ELR (cell line): ENCODE data around the gene MAML2.

Source experiments
- DNase-seq: peaks from one replicate; pipeline ENCODE4 v3.0.0-alpha.2; 2015; ENCODE audit warnings: low read depth

Gene MAML2

GRCh38 chr11:96207459-96208449 is 135.2 kb downstream of the MAML2 start:
- DNase-seq = peak; percentile 67

- no peak for DNase-seq
Measured at GRCh38 chr11:96206955-96207354, 136.0 kb downstream of the MAML2 start.

DNA sequence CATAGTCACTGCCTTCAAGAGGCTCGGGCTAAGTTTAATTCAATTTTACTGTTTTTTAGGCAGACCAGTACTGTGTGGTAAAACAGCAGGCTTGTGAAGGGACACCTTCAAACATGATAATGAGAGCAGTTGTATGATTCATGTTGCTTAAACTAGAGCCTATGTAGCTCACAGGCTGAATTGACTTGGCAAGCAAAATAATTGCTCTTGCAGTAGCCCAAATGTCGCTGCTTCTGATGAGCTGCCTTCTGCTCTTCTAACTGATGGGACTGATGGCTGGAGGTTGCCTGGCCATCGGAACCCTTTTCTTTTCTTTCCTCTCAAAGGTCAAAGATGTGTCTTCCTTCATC is 137.6 kb downstream of the MAML2 start:
- no peak for DNase-seq

GRCh38 chr11:96204721-96205459 is 138.1 kb downstream of the MAML2 start:
- DNase-seq = no peak

DNA sequence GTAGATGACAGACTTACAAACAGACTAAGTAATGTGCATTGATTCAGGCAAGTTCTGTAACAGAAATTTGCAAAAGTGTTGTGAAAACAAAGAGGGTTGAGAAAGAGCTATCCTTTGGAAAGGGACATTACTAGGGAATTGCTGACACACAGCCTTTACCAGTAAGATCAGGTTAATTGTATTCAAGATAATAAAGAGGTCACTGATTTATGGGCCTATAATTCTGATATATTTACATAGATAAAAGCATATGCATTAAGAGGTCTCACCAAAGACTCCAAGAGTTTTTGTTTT is 138.7 kb downstream of the MAML2 start:
- DNase-seq = no peak

- DNase-seq = no peak
Measured at GRCh38 chr11:96203567-96204365, 139.2 kb downstream of the MAML2 start.

DNA sequence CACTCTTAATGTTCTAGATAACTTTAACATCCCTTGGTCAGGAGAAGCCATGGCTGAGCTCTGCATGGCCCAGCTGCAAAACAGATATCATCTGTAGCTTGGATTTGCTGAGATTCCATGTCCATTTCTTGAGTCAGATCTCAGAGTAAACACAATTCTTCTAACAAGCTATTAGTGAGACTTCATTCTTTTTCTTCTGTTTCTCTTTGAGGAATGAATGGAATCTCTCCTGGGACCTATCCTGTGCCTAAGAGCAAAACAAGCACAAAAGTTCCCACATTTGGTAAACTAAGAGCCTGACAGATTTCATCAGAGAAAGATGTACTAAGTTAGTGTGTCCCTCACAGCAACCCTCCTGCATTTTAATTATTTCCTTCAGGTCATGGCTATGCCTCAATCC is 142.8 kb downstream of the MAML2 start:
- peak; percentile 35 for DNase-seq

GRCh38 chr11:96199563-96200025 is 143.4 kb downstream of the MAML2 start:
- no peak for DNase-seq

DNA sequence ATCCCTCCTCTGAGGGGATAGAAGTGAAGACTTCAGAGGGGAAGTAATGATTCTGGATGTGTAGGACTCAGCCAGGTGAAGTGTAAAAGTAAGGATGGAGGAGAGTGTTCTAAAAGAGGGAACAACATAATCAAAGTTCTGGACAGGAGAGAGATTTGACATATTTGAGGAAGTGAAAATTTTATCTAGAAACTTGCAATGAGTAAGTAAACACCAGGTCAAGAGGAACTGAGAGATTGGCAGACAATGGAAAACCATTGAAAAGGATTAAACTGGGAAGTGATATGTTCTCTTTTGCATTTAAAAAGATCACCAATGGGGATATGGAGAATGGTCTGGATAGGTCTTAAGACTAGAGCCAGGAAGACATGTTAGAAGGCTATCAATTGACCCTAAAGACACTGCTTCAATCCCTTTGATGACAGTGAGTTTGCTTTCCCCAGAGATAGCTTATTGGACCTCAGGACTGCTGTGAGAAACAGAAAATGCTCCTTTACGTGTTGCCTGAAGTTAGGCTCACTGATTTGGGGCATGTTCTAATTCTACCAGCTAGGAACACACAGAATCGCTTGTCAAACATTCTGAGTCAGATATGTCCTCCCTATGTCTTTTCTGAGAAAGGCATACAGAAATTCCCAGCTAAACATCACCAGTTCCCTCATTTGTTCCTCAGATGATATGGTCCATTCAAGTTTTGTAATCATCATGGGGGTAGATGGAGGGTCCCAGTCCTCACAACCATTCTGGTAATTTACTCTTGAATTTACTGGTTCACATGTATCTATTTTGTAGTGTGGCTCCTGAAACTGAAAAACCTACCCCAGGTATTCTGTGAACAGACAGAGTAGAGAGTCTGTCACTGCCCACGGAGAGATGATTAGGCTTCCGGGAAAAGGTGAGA is 144.9 kb downstream of the MAML2 start:
- no peak for DNase-seq

DNA sequence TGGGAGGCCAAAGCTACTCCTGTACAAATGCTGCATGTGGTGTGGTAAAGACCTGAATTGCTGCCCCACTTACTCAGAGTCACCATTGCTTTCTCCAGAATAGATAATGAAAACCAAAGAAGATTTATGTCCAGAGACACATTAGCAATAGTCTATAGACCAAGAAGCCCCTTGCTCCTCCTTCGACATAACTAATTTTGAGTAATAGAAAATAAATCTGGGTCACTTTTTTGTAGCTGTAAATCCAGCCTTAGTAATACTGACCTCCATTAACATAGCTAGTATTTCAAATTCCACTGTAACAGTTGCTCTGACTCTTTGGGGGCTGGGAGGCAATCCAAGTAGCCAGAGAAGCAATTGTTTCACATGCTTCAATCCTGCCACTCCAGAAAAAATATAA is 145.9 kb downstream of the MAML2 start:
- DNase-seq = no peak

DNA sequence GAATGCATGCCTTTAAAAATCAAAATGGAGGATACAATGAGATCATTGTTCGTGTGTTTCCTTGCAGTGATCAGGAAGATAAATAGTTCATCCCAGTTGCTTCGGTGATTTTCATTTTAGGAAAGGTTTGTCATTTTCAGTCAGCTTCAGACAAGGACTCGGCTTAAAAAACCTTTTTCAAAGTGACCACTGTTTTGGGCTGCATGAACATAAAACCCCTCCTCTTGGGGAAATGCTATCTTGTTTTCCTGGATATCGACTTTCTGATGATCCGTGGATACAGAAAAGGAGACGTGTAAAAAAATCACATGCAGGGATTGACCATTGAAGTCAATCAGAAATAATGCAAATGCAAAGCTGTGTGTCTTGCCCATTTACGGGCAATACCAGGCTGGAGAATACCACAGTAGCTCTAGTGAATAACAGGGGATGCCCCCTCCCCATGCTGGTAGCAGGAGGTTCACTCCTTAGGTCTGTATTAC is 146.8 kb downstream of the MAML2 start:
- DNase-seq = no peak

DNA sequence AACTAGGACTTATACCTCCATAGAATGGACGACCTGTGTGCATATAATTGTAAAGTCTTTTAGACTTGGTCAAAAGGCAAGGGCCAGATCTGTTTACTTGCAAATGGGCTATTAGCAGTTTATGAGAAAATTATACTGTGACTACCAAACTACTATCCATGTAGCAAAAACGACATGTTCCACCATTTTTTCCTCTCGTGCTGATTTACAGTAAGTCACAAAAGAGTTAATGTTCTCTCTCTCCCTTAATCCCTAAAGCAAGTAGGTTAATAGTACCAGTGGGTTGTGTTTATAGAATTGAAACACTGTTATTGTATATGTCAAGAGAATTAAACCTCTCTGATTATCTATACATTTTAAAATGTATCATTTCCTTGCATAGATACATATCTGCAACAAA is 147.3 kb downstream of the MAML2 start:
- DNase-seq = no peak

GRCh38 chr11:96194581-96195374 is 148.2 kb downstream of the MAML2 start:
- no peak for DNase-seq

GRCh38 chr11:96193745-96194443 is 149.1 kb downstream of the MAML2 start:
- no peak for DNase-seq

- no peak for DNase-seq
Measured at GRCh38 chr11:96191752-96192151, 151.2 kb downstream of the MAML2 start.

DNA sequence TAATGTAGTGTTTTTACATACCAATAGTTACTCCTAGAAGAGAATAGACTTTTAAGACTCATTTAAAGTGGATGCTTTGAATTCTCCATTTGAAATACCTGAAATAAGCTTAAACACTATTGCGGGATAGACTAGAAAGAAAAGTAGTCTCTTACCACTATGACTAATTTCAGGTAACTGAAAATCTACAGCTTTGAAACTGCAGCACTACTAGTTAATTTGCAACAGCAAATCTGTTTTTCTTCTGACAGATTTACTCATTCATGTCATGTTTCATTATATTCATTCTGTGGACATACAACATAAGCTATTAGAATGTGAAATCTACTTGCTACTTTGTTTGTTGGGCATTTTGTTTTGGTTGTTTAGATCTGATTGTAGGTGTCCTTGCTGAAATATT is 153.6 kb downstream of the MAML2 start:
- DNase-seq = no peak

GRCh38 chr11:96188243-96189006 is 154.6 kb downstream of the MAML2 start:
- DNase-seq = peak; percentile 94

GRCh38 chr11:96187822-96188221 is 155.2 kb downstream of the MAML2 start:
- peak; percentile 93 for DNase-seq

DNA sequence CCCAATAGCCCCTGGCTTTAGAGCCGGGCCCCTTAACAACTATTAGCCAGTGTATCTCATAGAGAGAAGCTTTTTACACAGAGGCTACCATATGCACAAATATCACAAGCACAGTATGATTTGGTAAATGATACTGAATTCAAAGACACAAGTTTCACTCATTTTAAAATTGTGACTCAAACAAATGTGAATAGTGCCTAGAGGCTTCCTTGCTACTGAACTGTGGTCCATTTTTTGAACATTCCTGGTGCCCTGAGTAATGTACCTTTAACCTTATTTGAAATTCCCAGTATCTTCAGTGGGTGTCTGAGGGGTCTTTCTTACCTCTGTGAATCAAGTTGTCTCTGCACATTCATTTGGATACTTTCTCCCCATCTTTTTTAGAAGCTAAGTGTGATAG is 156.2 kb downstream of the MAML2 start:
- peak; percentile 64 for DNase-seq
